Small intestine (tissue), 7 donors: ENCODE data around the gene WDR48. TPM values are rescaled to one million over a fixed set of nuclear protein-coding genes. Genes with fewer than 3 reads are reported as not detected.

Experiments
- DNase-seq, 2 donors: peaks; one replicate each; pipeline versions ENCODE4 v3.0.0 to v3.0.0-alpha.2; 2013
- FAIRE-seq: peaks from 2 replicates; lab custom pipeline; 2012; peaks lifted over from hg19 to GRCh38; lab: Jason Lieb, UNC
- H3K27ac ChIP-seq, 3 donors: one replicate each; pipeline ENCODE4 v1.5.1; 2013; ENCODE audit warnings: low read length in 2 of 3, mild to moderate bottlenecking in 2 of 3, control low read depth in 1 of 3, inconsistent platforms in 1 of 3, low read depth in 1 of 3, moderate library complexity in 1 of 3
- H3K27me3 ChIP-seq, 3 donors: one replicate each; pipeline ENCODE4 v1.6.1; 2013; ENCODE audit warnings: low read length in 3 of 3, inconsistent platforms in 1 of 3; ENCODE audit not compliant: control insufficient read depth in 3 of 3, insufficient read depth in 3 of 3
- H3K36me3 ChIP-seq, 3 donors: one replicate each; pipeline ENCODE4 v1.6.1; 2013; ENCODE audit warnings: low read length in 3 of 3, inconsistent platforms in 1 of 3, low read depth in 1 of 3, mild to moderate bottlenecking in 1 of 3, moderate library complexity in 1 of 3; ENCODE audit not compliant: control insufficient read depth in 3 of 3, insufficient read depth in 2 of 3
- H3K4me1 ChIP-seq, 3 donors: one replicate each; pipeline ENCODE4 v1.6.1; 2013; ENCODE audit warnings: low read length in 2 of 3, inconsistent platforms in 1 of 3, low read depth in 1 of 3, mild to moderate bottlenecking in 1 of 3, moderate library complexity in 1 of 3; ENCODE audit not compliant: control insufficient read depth in 3 of 3, insufficient read depth in 2 of 3
- H3K4me3 ChIP-seq, 3 donors: one replicate each; pipeline ENCODE4 v1.5.1; 2013; ENCODE audit warnings: low read length in 3 of 3, control low read depth in 1 of 3, inconsistent platforms in 1 of 3, low read depth in 1 of 3, mild to moderate bottlenecking in 1 of 3, moderate library complexity in 1 of 3
- H3K9me3 ChIP-seq, 2 donors: one replicate each; pipeline ENCODE4 v1.6.1; 2013; ENCODE audit warnings: low read depth in 1 of 2, low read length in 1 of 2; ENCODE audit not compliant: control insufficient read depth in 2 of 2, insufficient read depth in 1 of 2
- WGBS, 3 donors: extraction: QIAGEN DNeasy Blood & Tissue Kit; methylation state at CpG; one replicate each; pipeline ENCODE4 v1.1.7; 2013; 5-methylcytosine and 5-hydroxymethylcytosine counted together
- polyA plus RNA-seq, 4 donors: library from polyadenylated mRNA; stranded (reverse) in 3 of 4; unstranded in 1 of 4; fragments of 200-250 nt in 3 of 4; fragments of 120-200 nt in 1 of 4; gene quantifications; one replicate each; pipeline versions ENCODE4 v1.2.1 to v1.2.3, GENCODE V29; 2013
- donor health status: healthy with polysubstance abuse.
- donor health status: control.
- donor health status: control.
- donor health status: Bipolar disorder and iron deficiency.
- donor health status: healthy.

The WDR48 gene
- polyA plus RNA-seq, 4 donors = 15.7 to 42.3 (median 18.8) TPM

GRCh38 chr3:39106281-39106811 is 54.5 kb downstream of the WDR48 start:
- H3K9me3 ChIP-seq = no peaks in the 10 kb centered on the region
- WGBS, 3 donors = 5 to 14% (median 12%) methylated on average over 16 of the region's 16 CpGs
- peaks cover 4 to 10% (median 6%) of the 10 kb centered on the region in 3 donors for H3K4me1 ChIP-seq
- H3K36me3 ChIP-seq = peaks cover 0 to 38% (median 0%) of the 10 kb centered on the region in 3 donors
- H3K4me3 ChIP-seq = peak overlapping the region; percentile 80 to 98 (median 87)
- no peaks in the 10 kb centered on the region for H3K27me3 ChIP-seq
- no peak for FAIRE-seq
- peak in 1 of 2 donors; percentile 31 for DNase-seq
- H3K27ac ChIP-seq = peak overlapping the region in 2 of 3 donors; percentile 29 to 80

- peak overlapping the region; percentile 80 to 92 (median 88) for H3K27ac ChIP-seq
- WGBS, 3 donors = 0 to 1% (median 1%) methylated on average over 36 to 55 of the region's 55 CpGs
- peak overlapping the region; percentile 80 to 98 (median 87) for H3K4me3 ChIP-seq
- peak; percentile 61 to 84 for DNase-seq
- peaks cover 0 to 41% (median 0%) of the 10 kb centered on the region in 3 donors for H3K36me3 ChIP-seq
- peaks cover 4 to 10% (median 6%) of the 10 kb centered on the region in 3 donors for H3K4me1 ChIP-seq
- no peaks in the 10 kb centered on the region for H3K9me3 ChIP-seq
- no peak for FAIRE-seq
- no peaks in the 10 kb centered on the region for H3K27me3 ChIP-seq
Observed at GRCh38 chr3:39106851-39107387, 55.1 kb downstream of the WDR48 start.

- peak within 1 kb of the TSS; percentile 80 to 98 (median 87) for H3K4me3 ChIP-seq
- DNase-seq (peak; percentile 90 to 95), FAIRE-seq (no peak)
- H3K4me1 ChIP-seq = peaks cover 4 to 10% (median 6%) of the 10 kb centered on the region in 3 donors
- no peaks in the 10 kb centered on the region for H3K9me3 ChIP-seq
- H3K27ac ChIP-seq = peak within 1 kb of the TSS; percentile 80 to 92 (median 88)
- WGBS, 3 donors = 1% methylated on average over 63 to 74 of the region's 74 CpGs
- peaks cover 0 to 42% (median 0%) of the 10 kb centered on the region in 3 donors for H3K36me3 ChIP-seq
- no peaks in the 10 kb centered on the region for H3K27me3 ChIP-seq
Observed at GRCh38 chr3:39107388-39108199, 55.8 kb downstream of the WDR48 start, which contains the start of the genes GORASP1 and TTC21A. TSS of gene GORASP1 (minus strand) at chr3:39107627. CDS start at chr3:39107541, 86 bp downstream. TSS of gene TTC21A (plus strand) at chr3:39107680. CDS start at chr3:39107838, 158 bp downstream.

GRCh38 chr3:39108200-39108710 is 56.4 kb downstream of the WDR48 start:
- Histone ChIP-seq H3K4me3 (peak overlapping the region; percentile 80 to 98 (median 87)), H3K27me3 (no peaks in the 10 kb centered on the region), H3K4me1 (peaks cover 4 to 10% (median 6%) of the 10 kb centered on the region in 3 donors), H3K36me3 (peaks cover 0 to 36% (median 0%) of the 10 kb centered on the region in 3 donors), H3K9me3 (no peaks in the 10 kb centered on the region), H3K27ac (peak overlapping the region in 2 of 3 donors; percentile 80 to 92)
- WGBS, 3 donors = 24 to 40% (median 25%) methylated on average over 2 of the region's 2 CpGs
- no peak for FAIRE-seq
- DNase-seq = no peak

GRCh38 chr3:39109086-39109485 is 57.3 kb downstream of the WDR48 start:
- Histone ChIP-seq H3K27me3 (no peaks in the 10 kb centered on the region), H3K4me3 (no peak overlapping the region), H3K36me3 (peaks cover 0 to 30% (median 0%) of the 10 kb centered on the region in 3 donors), H3K4me1 (peaks cover 4 to 10% (median 6%) of the 10 kb centered on the region in 3 donors), H3K27ac (no peak overlapping the region), H3K9me3 (no peaks in the 10 kb centered on the region)
- WGBS, 3 donors = 85 to 89% (median 87%) methylated on average over 5 of the region's 5 CpGs
- DNase-seq (no peak), FAIRE-seq (no peak)

- H3K4me1 ChIP-seq = peaks cover 4 to 10% (median 6%) of the 10 kb centered on the region in 3 donors
- DNase-seq = no peak
- no peak overlapping the region for H3K4me3 ChIP-seq
- no peaks in the 10 kb centered on the region for H3K9me3 ChIP-seq
- no peaks in the 10 kb centered on the region for H3K27me3 ChIP-seq
- peaks cover 0 to 22% (median 0%) of the 10 kb centered on the region in 3 donors for H3K36me3 ChIP-seq
- 76 to 91% (median 82%) methylated on average over 2 of the region's 2 CpGs for WGBS, 3 donors
- FAIRE-seq = no peak
- no peak overlapping the region for H3K27ac ChIP-seq
Observed at GRCh38 chr3:39110041-39110639, 58.3 kb downstream of the WDR48 start.

GRCh38 chr3:39112113-39112512 is 60.3 kb downstream of the WDR48 start:
- H3K27me3 ChIP-seq = no peaks in the 10 kb centered on the region
- H3K36me3 ChIP-seq = peaks cover 0 to 24% (median 0%) of the 10 kb centered on the region in 3 donors
- FAIRE-seq (no peak), DNase-seq (no peak)
- WGBS, 3 donors = 89 to 100% (median 95%) methylated on average over 3 of the region's 3 CpGs
- no peak overlapping the region for H3K4me3 ChIP-seq
- peaks cover 0 to 6% (median 3%) of the 10 kb centered on the region in 3 donors for H3K4me1 ChIP-seq
- no peak overlapping the region for H3K27ac ChIP-seq
- no peaks in the 10 kb centered on the region for H3K9me3 ChIP-seq
